Measurements from ENCODE around the gene ZNF225.

DNA sequence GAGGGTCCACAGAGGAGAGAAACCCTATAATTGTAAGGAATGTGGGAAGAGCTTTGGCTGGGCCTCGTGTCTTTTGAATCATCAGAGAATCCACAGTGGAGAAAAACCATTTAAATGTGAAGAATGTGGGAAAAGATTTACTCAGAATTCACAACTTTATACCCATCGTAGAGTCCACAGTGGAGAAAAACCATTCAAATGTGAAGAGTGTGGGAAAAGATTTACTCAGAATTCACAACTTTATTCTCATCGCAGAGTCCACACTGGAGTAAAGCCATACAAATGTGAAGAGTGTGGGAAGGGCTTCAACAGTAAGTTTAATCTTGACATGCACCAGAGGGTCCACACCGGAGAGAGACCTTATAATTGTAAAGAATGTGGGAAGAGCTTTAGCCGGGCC lies 18.8 kb downstream of the ZNF225 start:
- TF ChIP-seq, protein P1, sequence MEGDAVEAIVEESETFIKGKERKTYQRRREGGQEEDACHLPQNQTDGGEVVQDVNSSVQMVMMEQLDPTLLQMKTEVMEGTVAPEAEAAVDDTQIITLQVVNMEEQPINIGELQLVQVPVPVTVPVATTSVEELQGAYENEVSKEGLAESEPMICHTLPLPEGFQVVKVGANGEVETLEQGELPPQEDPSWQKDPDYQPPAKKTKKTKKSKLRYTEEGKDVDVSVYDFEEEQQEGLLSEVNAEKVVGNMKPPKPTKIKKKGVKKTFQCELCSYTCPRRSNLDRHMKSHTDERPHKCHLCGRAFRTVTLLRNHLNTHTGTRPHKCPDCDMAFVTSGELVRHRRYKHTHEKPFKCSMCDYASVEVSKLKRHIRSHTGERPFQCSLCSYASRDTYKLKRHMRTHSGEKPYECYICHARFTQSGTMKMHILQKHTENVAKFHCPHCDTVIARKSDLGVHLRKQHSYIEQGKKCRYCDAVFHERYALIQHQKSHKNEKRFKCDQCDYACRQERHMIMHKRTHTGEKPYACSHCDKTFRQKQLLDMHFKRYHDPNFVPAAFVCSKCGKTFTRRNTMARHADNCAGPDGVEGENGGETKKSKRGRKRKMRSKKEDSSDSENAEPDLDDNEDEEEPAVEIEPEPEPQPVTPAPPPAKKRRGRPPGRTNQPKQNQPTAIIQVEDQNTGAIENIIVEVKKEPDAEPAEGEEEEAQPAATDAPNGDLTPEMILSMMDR (conservative IDR thresholded peaks at IDR 0.05; ENCODE audit: low read depth, low read length), result no peak
- TF ChIP-seq RFX5 (IDR thresholded peaks at IDR 0.05; ENCODE audit: low read depth, low read length), result no peak
